Choroid plexus epithelial cell (primary cell): ENCODE data around the gene PSTPIP1.

Experiments
- DNase-seq: peaks from one replicate; pipeline ENCODE4 v3.0.0-alpha.2; 2010; ENCODE audit warnings: low read depth
- H3K4me3 ChIP-seq: 2 replicates; pipeline ENCODE4 v1.5.1; 2011; ENCODE audit warnings: low read depth, mild to moderate bottlenecking, control low read depth, low read length, moderate library complexity
- TF ChIP-seq, protein P1 (sequence below): conservative IDR thresholded peaks from 2 replicates; pipeline ENCODE4 v1.5.1; 2011; ENCODE audit warnings: low read depth, mild to moderate bottlenecking, control low read depth, inconsistent platforms, low read length, moderate library complexity

PSTPIP1 gene

DNA sequence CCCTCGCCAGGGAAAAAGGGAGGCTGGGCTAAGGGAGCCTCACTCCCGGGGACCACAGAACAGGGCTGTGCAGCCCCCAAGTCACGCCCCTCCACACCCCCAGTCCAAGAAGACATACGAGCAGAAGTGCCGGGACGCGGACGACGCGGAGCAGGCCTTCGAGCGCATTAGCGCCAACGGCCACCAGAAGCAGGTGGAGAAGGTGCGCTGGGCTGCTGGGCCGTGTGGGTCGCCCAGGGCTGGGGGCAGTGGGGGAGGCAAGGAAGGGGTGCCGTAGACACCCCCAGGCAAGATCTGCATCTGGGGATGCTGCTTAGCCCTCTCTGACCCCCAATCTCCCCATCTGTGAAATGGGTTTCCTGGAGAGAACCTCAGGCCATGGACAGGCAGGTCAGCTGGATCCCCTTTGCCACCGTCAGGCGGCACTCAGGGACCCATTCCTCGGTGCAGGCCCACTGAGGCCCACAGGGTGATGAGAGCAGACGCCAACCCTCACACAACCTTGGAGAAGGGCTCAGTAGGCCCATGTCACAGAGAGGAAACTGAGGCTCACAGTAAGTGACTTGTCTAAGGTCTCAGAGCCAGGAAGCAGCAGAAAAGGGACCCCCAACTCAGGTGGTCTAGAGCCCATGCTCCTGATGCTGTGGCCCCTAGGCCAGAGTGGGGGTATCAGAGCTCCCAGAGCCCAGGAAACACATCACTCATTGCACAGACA, 33.7 kb downstream of the PSTPIP1 start:
- TF ChIP-seq, protein P1, sequence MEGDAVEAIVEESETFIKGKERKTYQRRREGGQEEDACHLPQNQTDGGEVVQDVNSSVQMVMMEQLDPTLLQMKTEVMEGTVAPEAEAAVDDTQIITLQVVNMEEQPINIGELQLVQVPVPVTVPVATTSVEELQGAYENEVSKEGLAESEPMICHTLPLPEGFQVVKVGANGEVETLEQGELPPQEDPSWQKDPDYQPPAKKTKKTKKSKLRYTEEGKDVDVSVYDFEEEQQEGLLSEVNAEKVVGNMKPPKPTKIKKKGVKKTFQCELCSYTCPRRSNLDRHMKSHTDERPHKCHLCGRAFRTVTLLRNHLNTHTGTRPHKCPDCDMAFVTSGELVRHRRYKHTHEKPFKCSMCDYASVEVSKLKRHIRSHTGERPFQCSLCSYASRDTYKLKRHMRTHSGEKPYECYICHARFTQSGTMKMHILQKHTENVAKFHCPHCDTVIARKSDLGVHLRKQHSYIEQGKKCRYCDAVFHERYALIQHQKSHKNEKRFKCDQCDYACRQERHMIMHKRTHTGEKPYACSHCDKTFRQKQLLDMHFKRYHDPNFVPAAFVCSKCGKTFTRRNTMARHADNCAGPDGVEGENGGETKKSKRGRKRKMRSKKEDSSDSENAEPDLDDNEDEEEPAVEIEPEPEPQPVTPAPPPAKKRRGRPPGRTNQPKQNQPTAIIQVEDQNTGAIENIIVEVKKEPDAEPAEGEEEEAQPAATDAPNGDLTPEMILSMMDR = no peak
- H3K4me3 ChIP-seq = peak overlapping the region; percentile 45
- DNase-seq = no peak

DNA sequence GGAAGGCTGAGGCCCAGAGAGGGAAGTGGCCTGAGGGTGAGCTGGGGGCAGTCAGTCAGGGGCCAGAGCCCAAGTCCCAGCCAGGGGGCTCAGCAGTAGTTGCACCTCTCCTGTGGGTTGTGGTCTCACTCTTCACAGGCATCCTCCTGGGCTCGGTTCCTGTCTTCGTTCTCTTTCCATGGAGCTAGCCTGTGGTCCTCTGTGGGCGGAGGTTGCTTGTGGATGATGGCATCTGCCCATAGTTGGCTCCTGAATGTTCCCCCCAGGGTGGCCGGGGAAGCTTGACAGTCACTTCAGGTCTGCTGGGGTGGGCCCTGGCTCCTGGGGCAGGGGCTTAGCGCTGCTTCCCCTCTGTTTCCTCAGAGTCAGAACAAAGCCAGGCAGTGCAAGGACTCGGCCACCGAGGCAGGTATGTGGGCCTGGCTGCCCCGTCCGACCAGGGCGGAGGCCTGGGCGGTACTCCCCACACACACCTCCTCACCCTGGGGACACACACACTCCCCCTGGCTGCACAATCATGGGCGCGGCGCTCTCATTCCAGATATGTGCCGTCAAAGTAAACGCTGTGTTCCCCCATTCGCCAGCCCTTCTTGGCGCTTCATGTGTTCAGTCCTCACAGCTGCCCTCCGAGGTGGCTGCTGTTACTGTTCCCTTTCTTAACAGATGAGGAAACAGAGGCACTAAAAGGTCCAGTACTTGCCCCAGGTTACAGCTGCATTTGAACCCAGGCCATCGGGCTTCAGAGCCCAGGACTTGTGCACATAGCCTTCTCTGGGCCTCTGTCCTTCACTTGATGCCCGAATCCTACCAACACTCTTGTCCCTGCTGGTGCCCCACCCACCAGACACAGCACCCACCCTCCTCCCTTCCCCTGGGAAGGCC, 34.5 kb downstream of the PSTPIP1 start:
- H3K4me3 ChIP-seq = no peak overlapping the region
- TF ChIP-seq, protein P1 = no peak
- DNase-seq = no peak

DNA sequence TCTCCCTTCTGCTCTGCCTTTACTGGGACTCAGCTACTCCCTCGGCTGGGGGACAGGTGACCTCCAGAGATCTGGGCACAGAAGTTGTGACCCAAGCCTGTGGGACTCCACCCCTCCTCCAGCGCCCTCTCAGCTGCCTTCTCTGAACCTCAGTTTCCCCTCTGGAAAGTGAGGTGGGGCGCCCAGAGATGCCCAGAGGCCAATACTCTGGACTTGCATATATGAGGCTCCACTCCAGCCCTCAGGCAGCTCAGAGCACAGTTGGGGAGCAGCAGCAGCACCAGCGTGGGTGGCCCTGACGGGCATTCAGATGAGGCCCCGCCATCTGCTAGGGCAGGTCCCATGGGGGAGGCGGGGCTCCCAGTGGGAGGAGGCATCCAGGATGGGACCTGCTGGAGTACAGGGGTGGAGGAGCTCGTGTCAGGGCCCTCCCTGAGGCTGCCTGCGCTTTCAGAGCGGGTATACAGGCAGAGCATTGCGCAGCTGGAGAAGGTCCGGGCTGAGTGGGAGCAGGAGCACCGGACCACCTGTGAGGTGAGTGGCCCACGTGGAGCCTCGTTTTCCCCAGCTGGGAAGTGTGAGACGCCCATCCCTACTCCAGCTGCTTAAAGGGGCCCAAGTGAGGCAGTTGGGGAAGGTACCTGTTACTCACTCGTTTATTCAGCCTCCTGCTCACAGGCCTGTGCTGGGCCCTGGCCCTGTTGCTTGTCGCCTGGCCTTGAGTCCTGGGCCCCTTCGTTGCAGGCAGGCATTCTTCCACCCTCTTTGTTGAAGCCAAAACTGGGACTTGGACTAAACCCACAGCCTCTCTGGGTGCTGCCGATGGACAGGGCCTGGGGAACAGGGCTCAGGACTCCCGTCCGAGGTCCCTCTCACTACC, 35.4 kb downstream of the PSTPIP1 start:
- no peak for DNase-seq
- no peak overlapping the region for H3K4me3 ChIP-seq
- TF ChIP-seq, protein P1 = no peak

DNA sequence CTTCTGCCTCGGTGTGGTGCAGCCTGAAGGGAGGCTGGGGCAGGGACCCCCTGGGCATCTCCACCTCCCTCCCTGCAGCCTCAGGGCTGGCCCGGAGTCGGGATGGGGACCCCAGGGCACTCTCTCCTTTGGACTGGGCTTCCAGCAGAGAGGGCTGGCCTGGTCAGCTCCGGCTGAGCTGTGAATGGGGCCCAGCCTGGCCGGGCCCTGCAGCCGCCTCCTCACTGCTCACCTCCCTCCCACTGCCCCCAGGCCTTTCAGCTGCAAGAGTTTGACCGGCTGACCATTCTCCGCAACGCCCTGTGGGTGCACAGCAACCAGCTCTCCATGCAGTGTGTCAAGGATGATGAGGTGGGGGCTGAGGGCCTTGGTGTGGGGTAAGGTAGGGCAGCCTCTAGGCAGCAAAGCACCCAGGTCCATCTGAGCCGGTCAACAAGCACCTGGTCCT, 36.0 kb downstream of the PSTPIP1 start:
- TF ChIP-seq, protein P1 = no peak
- H3K4me3 ChIP-seq = no peak overlapping the region
- no peak for DNase-seq

DNA sequence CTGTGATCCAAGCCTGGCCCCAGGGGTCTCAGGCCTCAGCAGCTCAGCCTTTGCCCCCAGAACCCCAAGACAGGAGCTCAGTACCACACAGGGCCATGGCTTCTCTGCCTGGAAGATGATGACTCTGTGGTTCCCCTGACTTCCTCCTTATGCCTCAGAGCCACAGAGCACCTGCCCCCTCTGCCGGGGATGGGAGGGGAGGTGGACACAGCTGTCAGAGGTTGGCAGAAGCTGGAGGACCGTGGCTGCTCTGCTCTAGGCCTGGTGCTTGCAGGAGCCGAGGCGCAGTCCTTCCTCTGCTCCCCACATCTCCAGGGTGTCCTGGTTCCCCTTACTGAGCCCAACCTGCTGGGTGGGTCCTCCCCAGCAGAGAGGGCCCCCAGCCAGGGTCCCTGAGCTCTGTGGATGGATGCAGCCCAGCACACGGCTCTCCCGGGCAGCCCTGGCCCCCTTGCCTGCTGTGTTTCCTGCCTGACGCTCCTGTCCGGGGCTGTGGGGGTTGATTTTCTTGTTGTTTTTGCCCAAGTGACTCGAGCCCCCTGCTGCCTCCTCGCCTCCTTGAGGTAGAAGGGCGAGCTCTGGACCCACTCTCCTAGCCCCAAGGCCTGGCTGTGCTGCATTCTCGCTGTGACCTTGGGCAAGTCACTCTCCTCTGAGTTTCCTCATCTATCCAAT, 36.6 kb downstream of the PSTPIP1 start:
- DNase-seq = peak; percentile 58
- H3K4me3 ChIP-seq = no peak overlapping the region
- TF ChIP-seq, protein P1 = peak; percentile 53

DNA sequence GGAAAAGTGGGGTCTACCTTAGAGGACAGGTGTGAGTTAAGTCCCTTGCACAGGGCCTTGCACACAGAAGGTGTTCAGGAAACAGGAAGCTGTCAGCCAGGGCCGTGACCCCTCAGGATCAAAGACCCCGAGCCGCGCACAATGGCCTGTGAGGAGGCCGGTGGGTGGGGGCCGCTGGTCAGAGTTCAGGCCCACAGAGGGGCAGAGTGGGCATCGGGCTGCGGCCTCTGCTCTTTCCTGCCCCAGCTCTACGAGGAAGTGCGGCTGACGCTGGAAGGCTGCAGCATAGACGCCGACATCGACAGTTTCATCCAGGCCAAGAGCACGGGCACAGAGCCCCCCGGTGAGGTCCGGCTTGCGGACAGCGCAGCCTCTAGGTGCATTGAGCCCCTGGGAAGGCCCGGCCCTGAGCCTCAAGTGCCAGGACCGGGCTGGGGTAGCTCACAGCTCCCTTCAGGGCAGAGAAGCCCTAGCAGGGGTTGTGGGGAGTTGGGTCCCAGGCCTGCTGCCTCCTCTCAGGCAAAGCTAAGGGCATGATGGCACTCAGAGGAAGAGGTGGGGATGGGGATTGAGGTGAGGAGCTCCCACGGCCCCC, 37.2 kb downstream of the PSTPIP1 start:
- H3K4me3 ChIP-seq = no peak overlapping the region
- TF ChIP-seq, protein P1 = no peak
- no peak for DNase-seq
